Esophagus squamous epithelium (tissue), 5 donors: Measurements from ENCODE around the gene TULP3. TPM values are rescaled to one million over a fixed set of nuclear protein-coding genes. Genes with fewer than 3 reads are reported as not detected.
A peak's percentile ranks its signal among the peaks of the same experiment; 100 is the strongest.

Experiments
- DNase-seq: peaks from one replicate; lab custom pipeline; 2025; lab: John Stamatoyannopoulos, UW
- H3K27ac ChIP-seq, 4 donors: fragments of 200-600 bp; sonication (generic); one replicate each; pipeline ENCODE4 v1.5.1; 2016 to 2019; ENCODE audit warnings: mild to moderate bottlenecking in 1 of 4
- H3K27me3 ChIP-seq, 4 donors: fragments of 200-600 bp; sonication (generic); 1 replicate in 3 of 4; 2 replicates in 1 of 4; pipeline versions ENCODE4 v1.5.1 to v1.6.0; 2017 to 2021; ENCODE audit warnings: antibody characterized with exemption in 1 of 4
- H3K36me3 ChIP-seq, 3 donors: fragments of 200-600 bp; sonication (generic); one replicate each; pipeline ENCODE4 v1.5.1; 2016 to 2019
- H3K4me1 ChIP-seq, 3 donors: fragments of 200-600 bp; sonication (generic); one replicate each; pipeline ENCODE4 v1.5.1; 2017 to 2019
- H3K4me3 ChIP-seq, 4 donors: fragments of 200-600 bp; sonication (generic); 1 replicate in 3 of 4; 2 replicates in 1 of 4; pipeline ENCODE4 v1.5.1; 2016 to 2019; ENCODE audit warnings: mild to moderate bottlenecking in 2 of 4, moderate library complexity in 1 of 4
- H3K9me3 ChIP-seq, 3 donors: fragments of 200-600 bp; sonication (generic); one replicate each; pipeline ENCODE4 v1.5.1; 2016 to 2019
- POLR2A ChIP-seq, 4 donors: fragments of 450-650 bp; IDR thresholded peaks; one replicate each; pipeline ENCODE4 v1.6.1; 2017; ENCODE audit warnings: antibody characterized with exemption in 4 of 4, mild to moderate bottlenecking in 4 of 4, moderate library complexity in 3 of 4
- WGBS, 2 donors: methylation state at CpG; one replicate each; pipeline ENCODE4 v1.1.5; 2018; 5-methylcytosine and 5-hydroxymethylcytosine counted together
- intact Hi-C: fragments of 100-400 bp; cut with DNase I; formaldehyde crosslinking; loops from one replicate; pipeline ENCODE4 v1.15.0; 2022
- total RNA-seq, 4 donors: library from RNA; depleted of rRNA; stranded (reverse); fragments of >200 nt; gene quantifications; one replicate each; pipeline ENCODE4 v1.1.0, GENCODE V29; 2016
- TF ChIP-seq, protein P1 (sequence below), 6 experiments: fragments of 450-650 bp in 4 of 6; fragments of 200-600 bp in 2 of 6; sonication (generic) in 2 of 6; IDR thresholded peaks; one replicate each; pipeline ENCODE4 v1.5.1; 2016 to 2019; ENCODE audit warnings: antibody characterized with exemption in 6 of 6, mild to moderate bottlenecking in 4 of 6, moderate library complexity in 4 of 6
- donor health status: DM: yes; HTN: yes; CAD: no.

The TULP3 gene
- total RNA-seq, 4 donors from 2014 or later = 13.1 to 26.1 (median 19.8) TPM

DNA sequence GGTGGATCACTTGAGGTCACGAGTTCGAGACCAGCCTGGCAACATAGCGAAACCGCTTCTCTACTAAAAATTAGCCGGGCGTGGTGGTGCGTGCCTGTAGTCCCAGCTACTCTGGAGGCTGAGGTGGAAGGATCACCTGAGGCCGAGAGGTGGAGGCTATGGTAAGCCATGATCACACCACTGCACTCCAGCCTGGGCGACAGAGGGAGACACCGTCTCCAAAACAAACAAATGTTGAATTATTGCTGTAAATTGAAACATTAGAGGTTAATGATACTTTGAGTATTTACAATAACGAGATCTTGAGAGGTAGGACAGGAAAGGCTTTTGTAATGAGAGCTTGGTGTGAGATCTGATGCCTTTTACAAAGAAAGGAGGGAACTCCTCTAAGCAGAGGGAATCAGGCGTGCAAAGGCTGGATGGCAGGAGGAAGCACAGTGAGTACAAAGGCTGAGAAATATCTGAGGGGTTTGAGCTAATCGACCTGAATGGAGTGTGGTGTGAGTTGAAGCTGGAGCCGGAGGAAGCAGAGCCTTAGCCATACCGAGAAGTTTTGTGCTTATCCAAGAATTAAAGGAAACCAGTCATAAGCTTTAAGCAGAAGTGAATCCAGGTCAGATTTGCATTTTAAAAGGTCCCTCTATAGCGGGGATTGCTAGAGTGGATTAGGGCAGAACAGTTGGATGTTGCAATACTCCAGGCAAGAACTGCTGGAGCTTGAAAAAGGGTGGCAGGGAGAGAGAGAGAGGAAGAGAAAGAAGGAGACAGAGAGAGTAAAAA is 12.5 kb upstream of the TULP3 start:
- H3K36me3 ChIP-seq = peaks cover 0 to 11% (median 0%) of the 10 kb centered on the region in 3 donors
- 15% methylated on average over 11 to 15 of the region's 16 CpGs for WGBS, 2 donors
- intact Hi-C loops = no loop called here

DNA sequence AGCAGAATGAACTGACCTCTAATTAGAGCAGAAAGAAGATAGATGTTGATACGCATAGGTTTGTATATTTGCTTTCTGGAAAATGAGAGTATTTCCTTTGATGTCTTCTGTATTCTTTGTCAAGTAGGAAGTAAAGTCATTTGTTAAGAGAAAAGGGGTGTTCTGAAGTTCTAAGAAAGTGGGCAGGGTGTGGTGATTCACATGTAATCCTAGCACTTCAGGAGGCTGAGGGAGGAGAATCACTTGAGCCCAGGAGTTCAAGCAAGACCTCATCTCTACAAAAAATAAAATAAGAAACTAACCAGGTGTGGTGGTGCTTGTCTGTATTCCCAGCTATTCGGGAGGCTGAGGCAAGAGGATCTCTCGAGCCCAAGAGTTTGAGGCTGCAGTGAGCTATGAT is 10.8 kb upstream of the TULP3 start:
- no peak for TF ChIP-seq POLR2A (IDR thresholded peaks at IDR 0.05)
- TF ChIP-seq, protein P1, sequence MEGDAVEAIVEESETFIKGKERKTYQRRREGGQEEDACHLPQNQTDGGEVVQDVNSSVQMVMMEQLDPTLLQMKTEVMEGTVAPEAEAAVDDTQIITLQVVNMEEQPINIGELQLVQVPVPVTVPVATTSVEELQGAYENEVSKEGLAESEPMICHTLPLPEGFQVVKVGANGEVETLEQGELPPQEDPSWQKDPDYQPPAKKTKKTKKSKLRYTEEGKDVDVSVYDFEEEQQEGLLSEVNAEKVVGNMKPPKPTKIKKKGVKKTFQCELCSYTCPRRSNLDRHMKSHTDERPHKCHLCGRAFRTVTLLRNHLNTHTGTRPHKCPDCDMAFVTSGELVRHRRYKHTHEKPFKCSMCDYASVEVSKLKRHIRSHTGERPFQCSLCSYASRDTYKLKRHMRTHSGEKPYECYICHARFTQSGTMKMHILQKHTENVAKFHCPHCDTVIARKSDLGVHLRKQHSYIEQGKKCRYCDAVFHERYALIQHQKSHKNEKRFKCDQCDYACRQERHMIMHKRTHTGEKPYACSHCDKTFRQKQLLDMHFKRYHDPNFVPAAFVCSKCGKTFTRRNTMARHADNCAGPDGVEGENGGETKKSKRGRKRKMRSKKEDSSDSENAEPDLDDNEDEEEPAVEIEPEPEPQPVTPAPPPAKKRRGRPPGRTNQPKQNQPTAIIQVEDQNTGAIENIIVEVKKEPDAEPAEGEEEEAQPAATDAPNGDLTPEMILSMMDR (IDR thresholded peaks at IDR 0.05) = no peak
- Histone ChIP-seq H3K27ac (no peak overlapping the region), H3K4me3 (no peak overlapping the region), H3K27me3 (no peaks in the 10 kb centered on the region), H3K36me3 (peaks cover 0 to 11% (median 0%) of the 10 kb centered on the region in 3 donors), H3K9me3 (no peaks in the 10 kb centered on the region), H3K4me1 (peaks cover 22 to 40% (median 25%) of the 10 kb centered on the region in 3 donors)
- 87 to 93% methylated on average over 3 of the region's 3 CpGs for WGBS, 2 donors
- intact Hi-C loops = loop anchor here (10.0 kb wide), 1 partner anchor 65 kb away; no protein-coding TSS in a partner anchor
- DNase-seq = no peak

More for the DNA sequence above, 12.5 kb upstream of the TULP3 start:
- no peak for TF ChIP-seq POLR2A (IDR thresholded peaks at IDR 0.05)
- TF ChIP-seq, protein P1 (IDR thresholded peaks at IDR 0.05) = no peak
- H3K4me1 ChIP-seq = peaks cover 22 to 40% (median 25%) of the 10 kb centered on the region in 3 donors
- H3K27me3 ChIP-seq = no peaks in the 10 kb centered on the region
- H3K27ac ChIP-seq = peak overlapping the region; percentile 96 to 99 (median 98)
- H3K4me3 ChIP-seq = peak overlapping the region; percentile 75 to 97 (median 88)
- no peaks in the 10 kb centered on the region for H3K9me3 ChIP-seq
- no peak for DNase-seq

DNA sequence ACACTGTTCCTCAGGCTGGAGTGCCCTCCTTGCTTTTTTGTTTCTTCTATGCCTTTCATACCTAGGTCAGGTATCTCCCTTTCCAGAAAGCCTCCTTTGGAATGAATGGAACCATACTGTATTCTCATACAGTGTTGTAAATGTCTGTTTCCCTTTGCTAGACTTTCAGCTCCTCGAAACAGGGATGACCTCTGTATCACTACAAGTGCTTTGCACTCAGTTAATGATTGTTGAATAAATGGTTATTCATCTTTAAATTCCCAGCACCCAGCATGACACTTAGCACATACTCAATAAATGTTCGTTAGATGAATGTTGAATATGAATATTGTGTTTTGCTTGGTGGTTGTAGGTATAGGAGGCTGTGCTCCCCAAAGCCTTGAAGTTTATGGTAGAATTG is 5.9 kb upstream of the TULP3 start:
- intact Hi-C loops = loop anchor here (10.0 kb wide), 1 partner anchor 60 kb away; no protein-coding TSS in a partner anchor
- H3K4me1 ChIP-seq = peaks cover 0 to 7% (median 0%) of the 10 kb centered on the region in 3 donors
- DNase-seq = no peak
- no peaks in the 10 kb centered on the region for H3K9me3 ChIP-seq
- TF ChIP-seq POLR2A (IDR thresholded peaks at IDR 0.05) = no peak
- TF ChIP-seq, protein P1 (IDR thresholded peaks at IDR 0.05) = no peak
- H3K27ac ChIP-seq = no peak overlapping the region
- WGBS, 2 donors = 82 to 83% methylated on average over 2 of the region's 2 CpGs
- no peak overlapping the region for H3K4me3 ChIP-seq
- H3K36me3 ChIP-seq = peaks cover 0 to 38% (median 0%) of the 10 kb centered on the region in 3 donors
- H3K27me3 ChIP-seq = no peaks in the 10 kb centered on the region

DNA sequence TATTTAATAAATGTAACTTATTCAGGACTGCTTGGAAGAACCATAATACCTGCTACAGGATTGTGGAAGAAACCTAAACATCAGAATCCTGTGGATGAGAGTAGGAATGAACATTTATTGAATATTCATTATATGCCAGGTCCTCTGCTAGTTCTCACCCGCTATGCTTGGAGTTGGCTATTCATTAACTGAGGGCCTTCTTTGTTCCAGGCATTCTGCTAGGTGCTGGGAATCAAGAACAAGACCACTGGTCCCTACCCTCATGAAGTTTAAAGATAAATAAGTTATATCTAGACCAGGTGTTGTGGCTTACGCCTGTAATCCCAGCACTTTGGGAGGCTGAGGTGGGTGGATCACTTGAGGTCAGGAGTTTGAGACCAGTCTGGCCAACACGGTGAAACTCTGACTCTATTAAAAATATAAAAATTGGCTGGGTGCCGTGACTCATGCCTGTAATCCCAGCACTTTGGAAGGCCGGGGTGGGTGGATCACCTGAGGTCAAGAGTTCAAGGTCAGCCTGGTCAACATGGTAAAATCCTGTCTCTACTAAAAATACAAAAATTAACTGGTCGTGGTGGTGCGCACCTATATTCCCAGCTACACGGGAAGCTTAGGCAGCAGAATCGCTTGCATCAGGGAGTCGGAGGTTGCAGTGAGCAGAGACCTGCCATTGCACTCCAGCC is 3.8 kb upstream of the TULP3 start:
- Histone ChIP-seq H3K27me3 (no peaks in the 10 kb centered on the region), H3K27ac (no peak overlapping the region), H3K9me3 (no peaks in the 10 kb centered on the region), H3K4me1 (peaks cover 3 to 14% (median 6%) of the 10 kb centered on the region in 3 donors), H3K36me3 (peaks cover 0 to 29% (median 0%) of the 10 kb centered on the region in 3 donors), H3K4me3 (no peak overlapping the region)
- no peak for DNase-seq
- TF ChIP-seq POLR2A (IDR thresholded peaks at IDR 0.05) = no peak
- TF ChIP-seq, protein P1 (IDR thresholded peaks at IDR 0.05) = no peak
- intact Hi-C loops = loop anchor here (10.0 kb wide), 1 partner anchor 58 kb away; no protein-coding TSS in a partner anchor
- 88 to 91% methylated on average over 7 to 10 of the region's 10 CpGs for WGBS, 2 donors
